Right atrium auricular region (tissue), 2 donors: Measurements from ENCODE around the gene TPSAB1. TPM values are rescaled to one million over a fixed set of nuclear protein-coding genes. Genes with fewer than 3 reads are reported as not detected.
"Not testable (repeated sequence)": the region's sequence is repeated elsewhere in the genome, so short reads cannot be mapped to it uniquely, and the experiment has no call there.

Experiments used
- DNase-seq: peaks from one replicate; pipeline ENCODE4 v3.0.0-alpha.2; 2019; ENCODE audit warnings: low spot score
- H3K27ac ChIP-seq, 2 donors: fragments of 200-600 bp; sonication (generic); 1 replicate in 1 of 2; 2 replicates in 1 of 2; pipeline ENCODE4 v1.5.1; 2016 to 2019
- H3K27me3 ChIP-seq, 2 donors: fragments of 200-600 bp; sonication (generic); one replicate each; pipeline versions ENCODE4 v1.5.1 to v1.6.0; 2017 to 2019
- H3K36me3 ChIP-seq: fragments of 200-600 bp; sonication (generic); one replicate; pipeline ENCODE4 v1.5.1; 2016
- H3K4me1 ChIP-seq, 2 donors: fragments of 200-600 bp; sonication (generic); one replicate each; pipeline versions ENCODE4 v1.5.1 to v1.6.0; 2017 to 2019
- H3K4me3 ChIP-seq, 2 donors: fragments of 200-600 bp; sonication (generic); 1 replicate in 1 of 2; 2 replicates in 1 of 2; pipeline ENCODE4 v1.5.1; 2017 to 2019; ENCODE audit warnings: mild to moderate bottlenecking in 1 of 2, moderate library complexity in 1 of 2
- H3K9me3 ChIP-seq, 2 donors: fragments of 200-600 bp; sonication (generic); one replicate each; pipeline ENCODE4 v1.5.1; 2019
- total RNA-seq, 2 donors: library from RNA; depleted of rRNA; stranded (reverse); fragments of >200 nt; gene quantifications; one replicate each; pipeline ENCODE4 v1.1.0, GENCODE V29; 2016
- TF ChIP-seq, protein P1 (sequence below), 2 donors: fragments of 200-600 bp; sonication (generic); IDR thresholded peaks; one replicate each; pipeline ENCODE4 v1.5.1; 2019; ENCODE audit warnings: antibody characterized with exemption in 2 of 2

TPSAB1 gene
- total RNA-seq, 2 donors from 2014 or later: 2.6 to 8.9 TPM

DNA sequence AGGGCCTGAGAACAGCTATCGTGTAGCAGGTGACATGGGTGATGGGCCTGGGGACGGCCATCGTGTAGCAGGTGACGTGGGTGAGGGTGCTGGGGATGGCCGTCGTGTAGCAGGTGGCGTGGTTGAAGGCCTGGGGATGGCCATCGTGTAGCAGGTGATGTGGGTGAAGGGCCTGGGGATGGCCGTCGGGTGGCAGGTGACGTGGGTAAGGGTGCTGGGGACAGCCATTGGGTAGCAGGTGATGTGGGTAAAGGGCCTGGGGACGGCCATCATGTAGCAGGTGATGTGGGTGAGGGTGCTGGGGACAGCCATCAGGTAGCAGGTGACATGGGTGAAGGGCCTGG lies 30.8 kb downstream of the TPSAB1 start:
- DNase-seq: no peak
- no peak overlapping the region for H3K4me3 ChIP-seq
- H3K27me3 ChIP-seq: no peaks in the 10 kb centered on the region
- no peak overlapping the region for H3K27ac ChIP-seq
- peaks cover 0 to 4% of the 10 kb centered on the region in 2 donors for H3K4me1 ChIP-seq
- H3K36me3 ChIP-seq: no peaks in the 10 kb centered on the region
- no peaks in the 10 kb centered on the region for H3K9me3 ChIP-seq
- TF ChIP-seq, protein P1, sequence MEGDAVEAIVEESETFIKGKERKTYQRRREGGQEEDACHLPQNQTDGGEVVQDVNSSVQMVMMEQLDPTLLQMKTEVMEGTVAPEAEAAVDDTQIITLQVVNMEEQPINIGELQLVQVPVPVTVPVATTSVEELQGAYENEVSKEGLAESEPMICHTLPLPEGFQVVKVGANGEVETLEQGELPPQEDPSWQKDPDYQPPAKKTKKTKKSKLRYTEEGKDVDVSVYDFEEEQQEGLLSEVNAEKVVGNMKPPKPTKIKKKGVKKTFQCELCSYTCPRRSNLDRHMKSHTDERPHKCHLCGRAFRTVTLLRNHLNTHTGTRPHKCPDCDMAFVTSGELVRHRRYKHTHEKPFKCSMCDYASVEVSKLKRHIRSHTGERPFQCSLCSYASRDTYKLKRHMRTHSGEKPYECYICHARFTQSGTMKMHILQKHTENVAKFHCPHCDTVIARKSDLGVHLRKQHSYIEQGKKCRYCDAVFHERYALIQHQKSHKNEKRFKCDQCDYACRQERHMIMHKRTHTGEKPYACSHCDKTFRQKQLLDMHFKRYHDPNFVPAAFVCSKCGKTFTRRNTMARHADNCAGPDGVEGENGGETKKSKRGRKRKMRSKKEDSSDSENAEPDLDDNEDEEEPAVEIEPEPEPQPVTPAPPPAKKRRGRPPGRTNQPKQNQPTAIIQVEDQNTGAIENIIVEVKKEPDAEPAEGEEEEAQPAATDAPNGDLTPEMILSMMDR (IDR thresholded peaks at IDR 0.05): no peak

DNA sequence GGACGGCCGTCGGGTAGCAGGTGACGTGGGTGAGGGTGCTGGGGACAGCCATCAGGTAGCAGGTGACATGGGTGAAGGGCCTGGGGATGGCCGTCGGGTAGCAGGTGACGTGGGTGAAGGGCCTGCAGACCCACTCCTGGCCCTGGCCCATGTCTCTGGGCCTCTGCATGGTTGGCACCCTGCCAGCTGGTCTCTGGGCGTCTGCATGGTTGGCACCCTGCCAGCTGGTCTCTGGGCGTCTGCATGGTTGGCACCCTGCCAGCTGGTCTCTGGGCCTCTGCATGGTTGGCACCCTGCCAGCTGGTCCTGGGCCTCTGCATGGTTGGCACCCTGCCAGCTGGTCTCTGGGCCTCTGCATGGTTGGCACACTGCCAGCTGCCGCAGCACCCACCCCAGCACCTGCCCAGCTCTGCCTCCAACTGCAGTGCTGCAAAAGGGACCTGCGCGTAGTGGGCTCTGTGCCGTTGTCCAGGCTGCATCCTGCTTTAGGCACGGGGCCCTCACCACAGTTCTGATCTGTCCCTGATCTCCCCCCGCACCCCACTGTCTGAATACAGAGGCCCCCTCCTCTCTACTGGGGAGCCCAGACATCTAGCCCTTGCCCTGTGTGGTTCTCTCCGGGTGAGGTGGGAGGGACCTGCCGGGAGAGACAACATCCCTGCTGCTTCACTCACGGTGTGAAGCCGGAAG lies 31.4 kb downstream of the TPSAB1 start:
- not testable (repeated sequence) for H3K9me3 ChIP-seq, DNase-seq, H3K27me3 ChIP-seq, H3K27ac ChIP-seq, H3K4me1 ChIP-seq, H3K4me3 ChIP-seq, H3K36me3 ChIP-seq

DNA sequence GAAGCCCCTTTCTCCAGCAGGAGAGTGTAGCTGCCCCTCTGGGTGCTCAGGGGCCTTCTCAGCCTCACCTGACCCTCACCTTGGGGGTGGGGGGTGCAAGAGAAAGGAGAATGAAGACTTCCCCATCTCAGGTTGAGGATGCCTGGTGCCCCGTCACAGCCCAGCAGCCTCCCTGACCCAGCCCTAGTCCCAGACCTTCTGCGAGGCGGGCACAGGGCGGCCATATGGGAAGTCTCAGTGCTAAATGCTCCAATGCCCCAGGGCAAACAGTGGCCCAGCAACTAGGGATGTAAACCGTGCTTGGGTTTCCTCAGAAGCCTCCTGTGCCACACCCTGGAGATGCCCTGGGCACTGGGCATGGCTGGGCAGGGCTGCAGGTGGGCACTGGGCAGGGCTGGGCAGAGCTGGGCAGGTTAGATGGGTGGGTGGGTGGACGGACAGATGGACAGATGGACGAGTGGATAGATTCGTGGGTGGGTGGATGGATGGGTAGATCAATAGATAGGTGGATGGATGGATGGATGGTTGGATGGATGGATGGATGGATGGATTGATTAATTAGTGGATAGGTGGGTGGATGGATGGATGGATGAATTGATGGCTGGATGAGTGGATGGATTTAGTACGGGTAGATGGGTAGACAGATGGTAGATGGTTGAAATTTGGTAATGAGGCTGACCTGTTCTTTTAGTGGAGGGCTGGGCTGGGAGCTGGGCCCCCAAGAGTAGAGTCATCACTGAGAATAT lies 32.1 kb downstream of the TPSAB1 start:
- no peaks in the 10 kb centered on the region for H3K27me3 ChIP-seq
- H3K36me3 ChIP-seq: no peaks in the 10 kb centered on the region
- no peak overlapping the region for H3K4me3 ChIP-seq
- H3K27ac ChIP-seq: no peak overlapping the region
- no peak for DNase-seq
- TF ChIP-seq, protein P1 (IDR thresholded peaks at IDR 0.05): no peak
- H3K9me3 ChIP-seq: no peaks in the 10 kb centered on the region
- peaks cover 0 to 4% of the 10 kb centered on the region in 2 donors for H3K4me1 ChIP-seq

DNA sequence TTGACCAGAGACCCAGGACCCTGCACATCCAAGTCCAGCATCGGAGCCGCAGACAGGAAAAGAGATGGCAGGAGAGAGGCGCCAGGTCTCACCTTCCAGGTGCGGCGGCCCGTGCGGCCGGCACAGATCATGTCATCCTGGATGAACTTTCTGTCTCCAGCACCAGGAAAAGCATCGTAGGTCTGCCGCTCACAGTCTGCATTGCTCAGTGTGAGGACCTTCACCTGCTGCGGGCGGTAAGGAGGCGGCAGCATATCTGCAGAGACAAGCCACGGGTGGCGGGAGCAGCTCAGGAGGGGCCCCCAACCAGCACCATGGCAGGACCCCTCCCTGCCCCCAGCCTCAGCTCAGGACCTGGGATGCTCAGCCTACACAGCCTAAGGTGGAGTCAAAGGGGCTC lies 33.3 kb downstream of the TPSAB1 start:
- H3K4me1 ChIP-seq: peaks cover 0 to 4% of the 10 kb centered on the region in 2 donors
- H3K9me3 ChIP-seq: no peaks in the 10 kb centered on the region
- TF ChIP-seq, protein P1 (IDR thresholded peaks at IDR 0.05): no peak
- DNase-seq: no peak
- H3K27ac ChIP-seq: no peak overlapping the region
- H3K27me3 ChIP-seq: no peaks in the 10 kb centered on the region
- H3K36me3 ChIP-seq: no peaks in the 10 kb centered on the region
- no peak overlapping the region for H3K4me3 ChIP-seq

DNA sequence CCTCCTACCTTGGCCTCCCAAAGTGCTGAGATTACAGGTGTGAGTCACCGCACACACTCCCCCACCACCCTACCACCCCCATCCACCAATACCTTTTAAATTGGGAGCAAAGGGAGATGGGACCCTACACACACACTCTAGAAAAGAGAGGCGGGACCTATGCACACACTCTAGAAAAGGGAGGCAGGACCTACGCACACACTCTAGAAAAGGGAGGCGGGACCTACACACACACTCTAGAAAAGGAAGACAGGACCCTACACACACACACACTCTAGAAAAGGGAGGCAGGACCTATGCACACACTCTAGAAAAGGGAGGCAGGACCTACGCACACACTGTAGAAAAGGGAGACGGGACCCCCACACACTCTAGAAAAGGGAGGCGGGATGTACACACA lies 34.3 kb downstream of the TPSAB1 start:
- DNase-seq: no peak
- no peak overlapping the region for H3K4me3 ChIP-seq
- H3K4me1 ChIP-seq: peaks cover 0 to 4% of the 10 kb centered on the region in 2 donors
- TF ChIP-seq, protein P1 (IDR thresholded peaks at IDR 0.05): no peak
- no peaks in the 10 kb centered on the region for H3K27me3 ChIP-seq
- H3K36me3 ChIP-seq: no peaks in the 10 kb centered on the region
- no peak overlapping the region for H3K27ac ChIP-seq
- H3K9me3 ChIP-seq: no peaks in the 10 kb centered on the region

DNA sequence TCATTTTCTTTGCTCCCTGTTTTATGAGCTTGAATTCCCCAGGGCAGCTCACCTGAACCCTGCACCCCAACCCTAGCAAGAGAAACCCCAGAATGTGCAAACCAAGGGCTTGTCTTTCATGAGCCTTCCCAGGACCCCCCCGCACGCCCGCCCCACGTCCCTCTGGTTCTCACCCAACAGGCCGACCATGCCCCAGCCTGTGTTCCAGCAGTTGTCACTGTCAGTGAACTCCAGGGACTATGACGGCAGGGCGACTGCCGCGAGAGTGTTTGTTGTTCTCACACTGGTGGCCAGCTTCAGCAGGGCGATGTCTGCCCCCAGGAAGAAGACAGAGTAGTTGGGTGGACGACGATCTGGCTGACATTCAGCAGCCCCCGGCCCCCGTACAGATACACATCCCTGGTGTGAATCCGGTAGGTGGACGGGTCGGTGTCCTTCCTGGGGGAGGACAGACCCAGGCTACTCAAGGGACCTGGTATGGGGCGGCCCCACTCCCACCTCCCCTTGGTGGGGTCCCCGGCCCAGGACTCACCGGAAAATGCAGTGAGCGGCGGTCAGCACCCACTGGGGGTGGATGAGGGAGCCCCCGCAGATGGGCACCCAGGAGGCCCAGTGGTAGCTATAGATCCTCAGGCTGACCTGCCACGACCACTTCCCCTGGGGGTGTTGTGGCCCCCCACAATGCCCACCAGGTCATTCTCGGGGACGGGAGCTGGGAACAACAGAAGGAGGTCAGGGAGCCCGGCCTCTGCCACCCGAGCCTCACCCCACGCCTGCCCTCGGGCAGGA lies 35.5 kb downstream of the TPSAB1 start:
- Histone ChIP-seq H3K9me3 (no peaks in the 10 kb centered on the region), H3K4me3 (no peak overlapping the region), H3K36me3 (no peaks in the 10 kb centered on the region), H3K4me1 (peaks cover 0 to 4% of the 10 kb centered on the region in 2 donors), H3K27me3 (no peaks in the 10 kb centered on the region), H3K27ac (no peak overlapping the region)
- no peak for DNase-seq
- TF ChIP-seq, protein P1 (IDR thresholded peaks at IDR 0.05): no peak
